Activated CD8-positive, alpha-beta memory T cell treated with anti-CD3 and anti-CD28 coated beads, Interleukin-2, amount 10 ng/mL, durations not matched to agents 7 days and 5 days (primary cell): ENCODE data around the gene FAM20B. TPM values are rescaled to one million over a fixed set of nuclear protein-coding genes. Genes with fewer than 3 reads are reported as not detected.
"Not testable (repeated sequence)": the region's sequence is repeated elsewhere in the genome, so short reads cannot be mapped to it uniquely, and the experiment has no call there.

Experiments
- ATAC-seq: fragments of 150-1000 bp; cut with Tn5 transposase; one replicate; pipeline ENCODE4 v1.10.0; 2021; ENCODE audit warnings: moderate library complexity
- CTCF ChIA-PET: fragments of 350-600 bp; sonication (Branson Sonifier 250); formaldehyde crosslinking; loops from one replicate; lab custom pipeline; 2021; ENCODE audit warnings: antibody characterized with exemption; lab: Charles Lee
- DNase-seq: peaks from one replicate; pipeline ENCODE4 v3.0.0-alpha.2; 2020
- H3K27ac Mint-ChIP-seq: one replicate; pipeline ENCODE4 v1.8.0; 2021; ENCODE audit warnings: mild to moderate bottlenecking, mixed read lengths
- H3K27me3 Mint-ChIP-seq: one replicate; pipeline ENCODE4 v1.8.0; 2021; ENCODE audit warnings: mixed read lengths
- H3K36me3 Mint-ChIP-seq: one replicate; pipeline ENCODE4 v1.8.0; 2021; ENCODE audit warnings: mild to moderate bottlenecking, mixed read lengths
- H3K4me1 Mint-ChIP-seq: one replicate; pipeline ENCODE4 v1.8.0; 2021; ENCODE audit warnings: mixed read lengths
- H3K4me3 Mint-ChIP-seq: one replicate; pipeline ENCODE4 v1.8.0; 2021; ENCODE audit warnings: mild to moderate bottlenecking, moderate library complexity, mixed read lengths
- H3K9me3 Mint-ChIP-seq: one replicate; pipeline ENCODE4 v1.8.0; 2022; ENCODE audit warnings: low read depth, mixed read lengths
- total RNA-seq, 2 experiments: library from RNA; stranded (reverse); gene quantifications; one replicate each; pipeline ENCODE4 v1.2.3, GENCODE V29; 2021

The FAM20B gene
- 10 to 100 TPM; 23.8 to 30.7 TPM for total RNA-seq

- ATAC-seq (peak; percentile 91), DNase-seq (peak; percentile 93)
- Mint-ChIP-seq H3K4me3 (peak within 1 kb of the TSS; percentile 91), H3K27ac (peak within 1 kb of the TSS; percentile 88), H3K4me1 (peaks cover 37% of the 10 kb centered on the region), H3K9me3 (no peaks in the 10 kb centered on the region), H3K36me3 (peaks cover 1% of the 10 kb centered on the region), H3K27me3 (peaks cover 9% of the 10 kb centered on the region)
- CTCF ChIA-PET: no interaction called here
Measured at GRCh38 chr1:179025125-179025974, at the start of gene FAM20B. Gene FAM20B (plus strand): TSS chr1:179025894. CDS start chr1:179043848, 17,954 bp downstream.

- Mint-ChIP-seq H3K4me3 (no peak overlapping the region), H3K9me3 (peaks cover 12% of the 10 kb centered on the region), H3K36me3 (peaks cover 4% of the 10 kb centered on the region), H3K4me1 (peaks cover 12% of the 10 kb centered on the region), H3K27ac (no peak overlapping the region), H3K27me3 (no peaks in the 10 kb centered on the region)
- DNase-seq: no peak
- CTCF ChIA-PET: no interaction called here
- no peak for ATAC-seq
Measured at GRCh38 chr1:178976541-178976940, 49.2 kb upstream of the FAM20B start.

- Mint-ChIP-seq H3K4me1 (no peaks in the 10 kb centered on the region), H3K27ac (no peak overlapping the region), H3K36me3 (no peaks in the 10 kb centered on the region), H3K9me3 (peaks cover 2% of the 10 kb centered on the region), H3K4me3 (no peak overlapping the region), H3K27me3 (no peaks in the 10 kb centered on the region)
- ATAC-seq (no peak), DNase-seq (no peak)
- CTCF ChIA-PET: no interaction called here
Measured at GRCh38 chr1:178986204-178986603, 39.5 kb upstream of the FAM20B start.

- H3K27me3 Mint-ChIP-seq, H3K4me3 Mint-ChIP-seq, DNase-seq, H3K27ac Mint-ChIP-seq, ATAC-seq, H3K4me1 Mint-ChIP-seq, H3K9me3 Mint-ChIP-seq, CTCF ChIA-PET, H3K36me3 Mint-ChIP-seq: not testable (repeated sequence)
Measured at GRCh38 chr1:178988198-178988597, 37.5 kb upstream of the FAM20B start.

- Mint-ChIP-seq H3K4me3 (no peak overlapping the region), H3K27ac (no peak overlapping the region), H3K4me1 (peaks cover 4% of the 10 kb centered on the region), H3K36me3 (no peaks in the 10 kb centered on the region), H3K27me3 (no peaks in the 10 kb centered on the region), H3K9me3 (no peaks in the 10 kb centered on the region)
- DNase-seq: no peak
- CTCF ChIA-PET: no interaction called here
- no peak for ATAC-seq
Measured at GRCh38 chr1:178993559-178993958, 32.1 kb upstream of the FAM20B start.

- Mint-ChIP-seq H3K27ac (no peak overlapping the region), H3K36me3 (no peaks in the 10 kb centered on the region), H3K27me3 (no peaks in the 10 kb centered on the region), H3K4me1 (peaks cover 4% of the 10 kb centered on the region), H3K4me3 (no peak overlapping the region), H3K9me3 (no peaks in the 10 kb centered on the region)
- ATAC-seq (no peak), DNase-seq (no peak)
- CTCF ChIA-PET: interaction anchor here (1.4 kb wide), 1 partner anchor 229 kb away, joined by 4 read pairs; no protein-coding TSS in a partner anchor
Measured at GRCh38 chr1:178997428-178997827, 28.3 kb upstream of the FAM20B start.

- Mint-ChIP-seq H3K27ac (no peak overlapping the region), H3K4me3 (no peak overlapping the region), H3K4me1 (peaks cover 10% of the 10 kb centered on the region), H3K27me3 (no peaks in the 10 kb centered on the region), H3K36me3 (no peaks in the 10 kb centered on the region), H3K9me3 (no peaks in the 10 kb centered on the region)
- ATAC-seq: no peak
- CTCF ChIA-PET: no interaction called here
- no peak for DNase-seq
Measured at GRCh38 chr1:178998295-178998694, 27.4 kb upstream of the FAM20B start.

GRCh38 chr1:178999061-178999460 lies 26.6 kb upstream of the FAM20B start:
- ATAC-seq: no peak

GRCh38 chr1:179001451-179001850 lies 24.2 kb upstream of the FAM20B start:
- H3K4me1 Mint-ChIP-seq: peaks cover 19% of the 10 kb centered on the region
- no peak overlapping the region for H3K4me3 Mint-ChIP-seq
- H3K36me3 Mint-ChIP-seq: no peaks in the 10 kb centered on the region
- no peak for DNase-seq
- CTCF ChIA-PET: interaction anchor here (1.4 kb wide), 1 partner anchor 689 kb away, joined by 3 read pairs; no protein-coding TSS in a partner anchor
- H3K27ac Mint-ChIP-seq: no peak overlapping the region
- ATAC-seq: no peak
- no peaks in the 10 kb centered on the region for H3K9me3 Mint-ChIP-seq
- H3K27me3 Mint-ChIP-seq: no peaks in the 10 kb centered on the region

More at GRCh38 chr1:178999061-178999460, 26.6 kb upstream of the FAM20B start:
- Mint-ChIP-seq H3K27me3 (no peaks in the 10 kb centered on the region), H3K4me3 (no peak overlapping the region), H3K9me3 (no peaks in the 10 kb centered on the region), H3K27ac (no peak overlapping the region), H3K4me1 (peaks cover 14% of the 10 kb centered on the region), H3K36me3 (no peaks in the 10 kb centered on the region)
- CTCF ChIA-PET: no interaction called here
- DNase-seq: no peak

GRCh38 chr1:179002064-179002463 lies 23.6 kb upstream of the FAM20B start:
- not testable (repeated sequence) for H3K4me3 Mint-ChIP-seq, ATAC-seq, H3K36me3 Mint-ChIP-seq, H3K9me3 Mint-ChIP-seq, DNase-seq, H3K27ac Mint-ChIP-seq, H3K27me3 Mint-ChIP-seq
- peaks cover 19% of the 10 kb centered on the region for H3K4me1 Mint-ChIP-seq
- CTCF ChIA-PET: interaction anchor here (0.7 to 3.2 kb wide), 20 partner anchors 15 to 813 kb away, joined by 3 to 20 read pairs (median 5); partner anchors contain the start of gene SOAT1

GRCh38 chr1:179002552-179003345 lies 22.9 kb upstream of the FAM20B start:
- H3K4me3 Mint-ChIP-seq: no peak overlapping the region
- H3K4me1 Mint-ChIP-seq: peaks cover 17% of the 10 kb centered on the region
- H3K27ac Mint-ChIP-seq: no peak overlapping the region
- no peaks in the 10 kb centered on the region for H3K27me3 Mint-ChIP-seq
- peak; percentile 75 for DNase-seq
- no peaks in the 10 kb centered on the region for H3K9me3 Mint-ChIP-seq
- H3K36me3 Mint-ChIP-seq: no peaks in the 10 kb centered on the region
- CTCF ChIA-PET: interaction anchor here (0.6 to 3.2 kb wide), 37 partner anchors 8 to 812 kb away, joined by 3 to 20 read pairs (median 4); partner anchors contain the start of genes ABL2 and SOAT1
- ATAC-seq: peak; percentile 82

GRCh38 chr1:179003512-179004066 lies 22.1 kb upstream of the FAM20B start:
- ATAC-seq: no peak
- H3K36me3 Mint-ChIP-seq: no peaks in the 10 kb centered on the region
- DNase-seq: no peak
- H3K27ac Mint-ChIP-seq: peak overlapping the region; percentile 19
- CTCF ChIA-PET: interaction anchor here (0.6 to 3.2 kb wide), 32 partner anchors 8 to 811 kb away, joined by 3 to 20 read pairs (median 4); partner anchors contain the start of genes ABL2 and SOAT1
- H3K4me1 Mint-ChIP-seq: peaks cover 14% of the 10 kb centered on the region
- no peak overlapping the region for H3K4me3 Mint-ChIP-seq
- no peaks in the 10 kb centered on the region for H3K9me3 Mint-ChIP-seq
- H3K27me3 Mint-ChIP-seq: no peaks in the 10 kb centered on the region

GRCh38 chr1:179007233-179007632 lies 18.5 kb upstream of the FAM20B start:
- Mint-ChIP-seq H3K4me3 (no peak overlapping the region), H3K36me3 (no peaks in the 10 kb centered on the region), H3K27ac (no peak overlapping the region), H3K27me3 (no peaks in the 10 kb centered on the region), H3K9me3 (no peaks in the 10 kb centered on the region), H3K4me1 (peaks cover 14% of the 10 kb centered on the region)
- ATAC-seq (no peak), DNase-seq (no peak)
- CTCF ChIA-PET: interaction anchor here (1.1 to 1.3 kb wide), 2 partner anchors 10 to 475 kb away, joined by 3 read pairs; no protein-coding TSS in a partner anchor
